Fibroblast of the aortic adventitia (primary cell): ENCODE data around the gene TNS4. TPM values are rescaled to one million over a fixed set of nuclear protein-coding genes. Genes with fewer than 3 reads are reported as not detected.

Experiments used
- DNase-seq: peaks from one replicate; pipeline ENCODE4 v3.0.0-alpha.2; 2010; ENCODE audit warnings: low read depth
- H3K4me3 ChIP-seq: 2 replicates; pipeline ENCODE4 v1.5.1; 2011; ENCODE audit warnings: low read depth, mild to moderate bottlenecking, control low read depth, low read length, moderate library complexity
- total RNA-seq: library from RNA; depleted of rRNA; stranded (reverse); fragments of >200 nt; gene quantifications from 2 replicates; pipeline ENCODE4 v1.2.3, GENCODE V29; 2012; ENCODE audit warnings: low replicate concordance
- TF ChIP-seq, protein P1 (sequence below): IDR thresholded peaks from 2 replicates; pipeline ENCODE4 v1.5.1; 2011; ENCODE audit warnings: mild to moderate bottlenecking, low read length, control low read depth, inconsistent platforms; ENCODE audit not compliant: insufficient read depth

Gene TNS4
- total RNA-seq, 1 donor, result not detected

GRCh38 chr17:40522250-40522960, 21.0 kb upstream of the TNS4 start:
- no peak overlapping the region for H3K4me3 ChIP-seq
- TF ChIP-seq, protein P1, sequence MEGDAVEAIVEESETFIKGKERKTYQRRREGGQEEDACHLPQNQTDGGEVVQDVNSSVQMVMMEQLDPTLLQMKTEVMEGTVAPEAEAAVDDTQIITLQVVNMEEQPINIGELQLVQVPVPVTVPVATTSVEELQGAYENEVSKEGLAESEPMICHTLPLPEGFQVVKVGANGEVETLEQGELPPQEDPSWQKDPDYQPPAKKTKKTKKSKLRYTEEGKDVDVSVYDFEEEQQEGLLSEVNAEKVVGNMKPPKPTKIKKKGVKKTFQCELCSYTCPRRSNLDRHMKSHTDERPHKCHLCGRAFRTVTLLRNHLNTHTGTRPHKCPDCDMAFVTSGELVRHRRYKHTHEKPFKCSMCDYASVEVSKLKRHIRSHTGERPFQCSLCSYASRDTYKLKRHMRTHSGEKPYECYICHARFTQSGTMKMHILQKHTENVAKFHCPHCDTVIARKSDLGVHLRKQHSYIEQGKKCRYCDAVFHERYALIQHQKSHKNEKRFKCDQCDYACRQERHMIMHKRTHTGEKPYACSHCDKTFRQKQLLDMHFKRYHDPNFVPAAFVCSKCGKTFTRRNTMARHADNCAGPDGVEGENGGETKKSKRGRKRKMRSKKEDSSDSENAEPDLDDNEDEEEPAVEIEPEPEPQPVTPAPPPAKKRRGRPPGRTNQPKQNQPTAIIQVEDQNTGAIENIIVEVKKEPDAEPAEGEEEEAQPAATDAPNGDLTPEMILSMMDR, result no peak
- DNase-seq, result no peak

GRCh38 chr17:40520991-40521453, 19.6 kb upstream of the TNS4 start:
- no peak overlapping the region for H3K4me3 ChIP-seq
- DNase-seq, result no peak
- TF ChIP-seq, protein P1, result no peak

- DNase-seq, result no peak
- TF ChIP-seq, protein P1, result no peak
- no peak overlapping the region for H3K4me3 ChIP-seq
Observed at GRCh38 chr17:40519089-40519775, 17.8 kb upstream of the TNS4 start.

DNA sequence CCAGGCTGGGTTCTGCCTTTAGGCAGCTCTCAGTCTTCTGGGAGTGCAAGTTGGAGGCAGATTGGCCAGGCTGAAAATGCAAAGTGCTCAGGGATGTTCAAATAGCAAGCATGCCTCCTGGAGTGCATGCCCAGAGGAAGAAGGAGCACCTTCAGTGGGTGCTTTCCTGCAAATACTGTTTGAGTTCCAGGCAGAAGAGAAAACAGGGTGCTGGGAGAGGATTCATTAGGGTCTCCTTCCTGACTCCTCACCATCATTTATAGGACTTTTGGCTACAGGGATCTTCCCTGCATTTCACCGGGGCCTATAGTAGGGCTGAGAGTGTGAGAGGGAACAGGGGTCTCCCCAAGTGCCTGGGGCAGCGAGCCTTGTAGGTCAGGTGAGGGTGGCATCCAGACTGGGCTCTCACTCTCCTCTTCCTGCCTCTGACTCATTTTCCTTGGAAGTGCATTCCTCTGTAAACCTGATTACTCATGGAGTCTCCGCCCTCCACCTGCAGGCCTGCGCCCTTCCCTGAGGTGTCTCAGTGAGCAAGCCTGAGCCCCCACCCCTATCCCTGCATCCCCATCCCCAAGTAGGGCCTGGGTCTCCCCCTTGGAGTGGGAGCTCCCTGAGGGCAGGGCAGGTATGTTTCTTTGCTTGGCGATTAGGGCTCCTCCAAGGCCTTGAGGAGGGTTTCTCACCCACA, 17.1 kb upstream of the TNS4 start:
- H3K4me3 ChIP-seq, result no peak overlapping the region
- DNase-seq, result no peak
- TF ChIP-seq, protein P1, result no peak

DNA sequence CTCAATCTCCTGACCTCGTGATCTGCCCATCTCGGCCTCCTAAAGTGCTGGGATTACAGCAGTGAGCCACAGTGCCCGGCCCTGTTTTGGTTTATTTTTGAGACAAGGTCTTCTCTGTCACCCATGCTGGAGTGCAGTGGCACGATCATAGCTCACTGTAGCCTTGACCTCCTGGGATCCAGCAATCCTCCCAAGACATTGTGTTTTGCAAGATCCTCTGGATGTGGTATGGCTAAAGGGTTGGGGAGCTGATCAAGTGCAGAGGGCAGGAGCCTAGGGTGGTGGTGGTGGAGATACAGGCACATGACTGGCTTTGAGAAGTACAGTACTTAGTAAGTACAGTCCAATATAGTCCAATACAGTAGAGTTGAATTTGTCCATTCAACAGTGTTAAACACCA, 16.6 kb upstream of the TNS4 start:
- TF ChIP-seq, protein P1, result no peak
- DNase-seq, result no peak
- H3K4me3 ChIP-seq, result no peak overlapping the region

GRCh38 chr17:40517286-40517662, 15.9 kb upstream of the TNS4 start:
- DNase-seq, result no peak
- H3K4me3 ChIP-seq, result no peak overlapping the region
- TF ChIP-seq, protein P1, result no peak
